ENCODE results near the gene CHKA.
"Not testable (repeated sequence)": the region's sequence is repeated elsewhere in the genome, so short reads cannot be mapped to it uniquely, and the experiment has no call there.

The CHKA gene

GRCh38 chr11:68113986-68114385 lies 7.2 kb downstream of the CHKA start:
- no peak for DNase-seq
- H3K27me3 Mint-ChIP-seq: peaks cover 5% of the 10 kb centered on the region
- no peaks in the 10 kb centered on the region for H3K36me3 Mint-ChIP-seq
- peaks cover 4% of the 10 kb centered on the region for H3K4me1 Mint-ChIP-seq
- no peak overlapping the region for H3K27ac Mint-ChIP-seq
- no peak overlapping the region for H3K4me3 Mint-ChIP-seq
- CTCF ChIA-PET: no interaction called here
- no peaks in the 10 kb centered on the region for H3K9me3 Mint-ChIP-seq

GRCh38 chr11:68107689-68108088 lies 13.5 kb downstream of the CHKA start:
- no peak for DNase-seq
- CTCF ChIA-PET: no interaction called here
- no peaks in the 10 kb centered on the region for H3K27me3 Mint-ChIP-seq
- H3K36me3 Mint-ChIP-seq: no peaks in the 10 kb centered on the region
- no peak overlapping the region for H3K27ac Mint-ChIP-seq
- no peaks in the 10 kb centered on the region for H3K4me1 Mint-ChIP-seq
- no peaks in the 10 kb centered on the region for H3K9me3 Mint-ChIP-seq
- no peak overlapping the region for H3K4me3 Mint-ChIP-seq

GRCh38 chr11:68106165-68106940 lies 14.8 kb downstream of the CHKA start:
- CTCF ChIA-PET: interaction anchor here (0.8 kb wide), 1 partner anchor 10 kb away, joined by 3 read pairs; no protein-coding TSS in a partner anchor
- Mint-ChIP-seq H3K4me3 (no peak overlapping the region), H3K4me1 (no peaks in the 10 kb centered on the region), H3K27ac (no peak overlapping the region), H3K9me3 (no peaks in the 10 kb centered on the region), H3K27me3 (no peaks in the 10 kb centered on the region), H3K36me3 (no peaks in the 10 kb centered on the region)
- DNase-seq: no peak

- H3K27me3 Mint-ChIP-seq: no peaks in the 10 kb centered on the region
- H3K4me1 Mint-ChIP-seq: peaks cover 16% of the 10 kb centered on the region
- CTCF ChIA-PET: no interaction called here
- no peaks in the 10 kb centered on the region for H3K9me3 Mint-ChIP-seq
- no peaks in the 10 kb centered on the region for H3K36me3 Mint-ChIP-seq
- H3K27ac Mint-ChIP-seq: no peak overlapping the region
- DNase-seq: peak; percentile 45
- no peak overlapping the region for H3K4me3 Mint-ChIP-seq
These were observed 21.4 kb downstream of the CHKA start for GRCh38 chr11:68099474-68100405.

GRCh38 chr11:68099057-68099456 lies 22.1 kb downstream of the CHKA start:
- Mint-ChIP-seq H3K9me3 (no peaks in the 10 kb centered on the region), H3K36me3 (no peaks in the 10 kb centered on the region), H3K27ac (no peak overlapping the region), H3K4me1 (peaks cover 16% of the 10 kb centered on the region), H3K27me3 (no peaks in the 10 kb centered on the region), H3K4me3 (no peak overlapping the region)
- CTCF ChIA-PET: interaction anchor here (0.6 kb wide), 1 partner anchor 11 kb away, joined by 3 read pairs; no protein-coding TSS in a partner anchor
- no peak for DNase-seq

- no peaks in the 10 kb centered on the region for H3K27me3 Mint-ChIP-seq
- no peaks in the 10 kb centered on the region for H3K36me3 Mint-ChIP-seq
- CTCF ChIA-PET: interaction anchor here (1.0 kb wide), 1 partner anchor 10 kb away, joined by 3 read pairs; no protein-coding TSS in a partner anchor
- H3K27ac Mint-ChIP-seq: no peak overlapping the region
- peaks cover 16% of the 10 kb centered on the region for H3K4me1 Mint-ChIP-seq
- H3K9me3 Mint-ChIP-seq: no peaks in the 10 kb centered on the region
- DNase-seq: no peak
- no peak overlapping the region for H3K4me3 Mint-ChIP-seq
These were observed 24.2 kb downstream of the CHKA start for GRCh38 chr11:68096962-68097361.

- CTCF ChIA-PET: no interaction called here
- no peaks in the 10 kb centered on the region for H3K9me3 Mint-ChIP-seq
These were observed 27.6 kb downstream of the CHKA start for GRCh38 chr11:68093565-68093964.

GRCh38 chr11:68092946-68093345 lies 28.2 kb downstream of the CHKA start:
- H3K27ac Mint-ChIP-seq, H3K4me1 Mint-ChIP-seq, H3K36me3 Mint-ChIP-seq, CTCF ChIA-PET, H3K27me3 Mint-ChIP-seq, H3K9me3 Mint-ChIP-seq, H3K4me3 Mint-ChIP-seq, DNase-seq: not testable (repeated sequence)

More at GRCh38 chr11:68093565-68093964, 27.6 kb downstream of the CHKA start:
- Mint-ChIP-seq H3K4me3 (no peak overlapping the region), H3K27me3 (no peaks in the 10 kb centered on the region), H3K27ac (no peak overlapping the region), H3K4me1 (peaks cover 7% of the 10 kb centered on the region), H3K36me3 (no peaks in the 10 kb centered on the region)
- DNase-seq: no peak

- H3K36me3 Mint-ChIP-seq: no peaks in the 10 kb centered on the region
- peaks cover 7% of the 10 kb centered on the region for H3K4me1 Mint-ChIP-seq
- H3K9me3 Mint-ChIP-seq: no peaks in the 10 kb centered on the region
- no peak overlapping the region for H3K27ac Mint-ChIP-seq
- no peak for DNase-seq
- CTCF ChIA-PET: no interaction called here
- H3K27me3 Mint-ChIP-seq: no peaks in the 10 kb centered on the region
- no peak overlapping the region for H3K4me3 Mint-ChIP-seq
These were observed 28.8 kb downstream of the CHKA start for GRCh38 chr11:68092411-68092810.

GRCh38 chr11:68090706-68091105 lies 30.5 kb downstream of the CHKA start:
- Mint-ChIP-seq H3K36me3 (no peaks in the 10 kb centered on the region), H3K27me3 (no peaks in the 10 kb centered on the region)

GRCh38 chr11:68090287-68090686 lies 30.9 kb downstream of the CHKA start:
- H3K36me3 Mint-ChIP-seq: no peaks in the 10 kb centered on the region
- no peaks in the 10 kb centered on the region for H3K27me3 Mint-ChIP-seq
- no peak overlapping the region for H3K4me3 Mint-ChIP-seq
- no peak overlapping the region for H3K27ac Mint-ChIP-seq
- H3K4me1 Mint-ChIP-seq: peaks cover 7% of the 10 kb centered on the region
- no peaks in the 10 kb centered on the region for H3K9me3 Mint-ChIP-seq
- CTCF ChIA-PET: no interaction called here
- no peak for DNase-seq

More at GRCh38 chr11:68090706-68091105, 30.5 kb downstream of the CHKA start:
- CTCF ChIA-PET: no interaction called here
- H3K9me3 Mint-ChIP-seq: no peaks in the 10 kb centered on the region
- no peak for DNase-seq
- no peak overlapping the region for H3K4me3 Mint-ChIP-seq
- H3K4me1 Mint-ChIP-seq: peaks cover 7% of the 10 kb centered on the region
- H3K27ac Mint-ChIP-seq: no peak overlapping the region

- no peaks in the 10 kb centered on the region for H3K36me3 Mint-ChIP-seq
- no peak overlapping the region for H3K27ac Mint-ChIP-seq
- CTCF ChIA-PET: no interaction called here
- peaks cover 7% of the 10 kb centered on the region for H3K4me1 Mint-ChIP-seq
- no peak for DNase-seq
- H3K4me3 Mint-ChIP-seq: no peak overlapping the region
- H3K9me3 Mint-ChIP-seq: no peaks in the 10 kb centered on the region
- no peaks in the 10 kb centered on the region for H3K27me3 Mint-ChIP-seq
These were observed 31.5 kb downstream of the CHKA start for GRCh38 chr11:68089679-68090078.

- Mint-ChIP-seq H3K4me1 (no peaks in the 10 kb centered on the region), H3K4me3 (no peak overlapping the region), H3K36me3 (no peaks in the 10 kb centered on the region), H3K27ac (no peak overlapping the region), H3K27me3 (no peaks in the 10 kb centered on the region), H3K9me3 (no peaks in the 10 kb centered on the region)
- no peak for DNase-seq
- CTCF ChIA-PET: no interaction called here
These were observed 37.7 kb downstream of the CHKA start for GRCh38 chr11:68083517-68083916.

- no peaks in the 10 kb centered on the region for H3K4me1 Mint-ChIP-seq
- no peaks in the 10 kb centered on the region for H3K36me3 Mint-ChIP-seq
- no peak for DNase-seq
- no peak overlapping the region for H3K27ac Mint-ChIP-seq
- H3K4me3 Mint-ChIP-seq: no peak overlapping the region
- H3K9me3 Mint-ChIP-seq: no peaks in the 10 kb centered on the region
- CTCF ChIA-PET: no interaction called here
- H3K27me3 Mint-ChIP-seq: no peaks in the 10 kb centered on the region
These were observed 38.7 kb downstream of the CHKA start for GRCh38 chr11:68082481-68082880.

- no peaks in the 10 kb centered on the region for H3K27me3 Mint-ChIP-seq
These were observed 39.5 kb downstream of the CHKA start for GRCh38 chr11:68081691-68082090.

More at GRCh38 chr11:68081691-68082090, 39.5 kb downstream of the CHKA start:
- CTCF ChIA-PET: no interaction called here
- Mint-ChIP-seq H3K4me1 (no peaks in the 10 kb centered on the region), H3K36me3 (no peaks in the 10 kb centered on the region), H3K4me3 (no peak overlapping the region), H3K9me3 (no peaks in the 10 kb centered on the region), H3K27ac (no peak overlapping the region)
- DNase-seq: no peak
